K562 (cell line): ENCODE results near the gene PRELID2. TPM values are rescaled to one million over a fixed set of nuclear protein-coding genes. Genes with fewer than 3 reads are reported as not detected.

Experiments used
- ETS2 ChIP-seq: IDR thresholded peaks from 2 replicates; pipeline ENCODE4 v1.6.1; 2016; ENCODE audit warnings: borderline replicate concordance, missing genetic modification characterization, mild to moderate bottlenecking, moderate library complexity, missing compliant biosample characterization; ENCODE audit not compliant: poor library complexity, severe bottlenecking
- FOSL1 ChIP-seq: fragments of 200-800 bp; sonication (Bioruptor generic); conservative IDR thresholded peaks from 2 replicates; pipeline ENCODE4 v1.6.1; 2016; ENCODE audit warnings: missing genetic modification characterization, missing compliant biosample characterization
- HNRNPL ChIP-seq: fragments of 200-400 bp; formaldehyde crosslinking; IDR thresholded peaks from 2 replicates; pipeline ENCODE4 v1.6.1; 2017; ENCODE audit warnings: low read depth, mild to moderate bottlenecking, low read length
- KDM1A ChIP-seq, 2 experiments: fragments of 450-650 bp; IDR thresholded peaks; 2 replicates each; pipeline ENCODE4 v1.6.1; 2016; ENCODE audit warnings: mild to moderate bottlenecking in 2 of 2
- KLF16 ChIP-seq: IDR thresholded peaks from 2 replicates; pipeline ENCODE4 v1.6.1; 2016; ENCODE audit warnings: antibody characterized with exemption
- NCOA6 ChIP-seq: fragments of 450-650 bp; IDR thresholded peaks from 2 replicates; pipeline ENCODE4 v1.6.1; 2017; ENCODE audit warnings: mild to moderate bottlenecking
- SMAD2 ChIP-seq: fragments of 150-350 bp; IDR thresholded peaks from 2 replicates; pipeline ENCODE4 v1.6.1; 2014; ENCODE audit warnings: low read depth, mild to moderate bottlenecking, low read length
- TCF7L2 ChIP-seq: fragments of 150-350 bp; IDR thresholded peaks from 2 replicates; pipeline ENCODE4 v1.6.1; 2016; ENCODE audit warnings: low read depth, mild to moderate bottlenecking, low read length, moderate library complexity
- ZBTB8A ChIP-seq: fragments of 450-650 bp; IDR thresholded peaks from 2 replicates; pipeline ENCODE4 v1.6.1; 2018; ENCODE audit warnings: mild to moderate bottlenecking, moderate library complexity; ENCODE audit not compliant: partially characterized antibody
- ZNF232 ChIP-seq: sonication (generic); formaldehyde crosslinking; IDR thresholded peaks from 2 replicates; pipeline ENCODE4 v1.8.0; 2022; ENCODE audit warnings: mild to moderate bottlenecking, missing genetic modification reagents
- ZNF24 ChIP-seq: fragments of 450-650 bp; IDR thresholded peaks from 2 replicates; pipeline ENCODE4 v1.6.1; 2016
- ZNF445 ChIP-seq: fragments of 250-450 bp; sonication (Bioruptor Pico); IDR thresholded peaks from 2 replicates; pipeline ENCODE4 v1.4.0; 2020; ENCODE audit warnings: low read depth, mild to moderate bottlenecking, moderate library complexity
- polyA plus RNA-seq, 8 experiments: library from polyadenylated mRNA; depleted of rRNA in 4 of 8; stranded (reverse) in 5 of 8; unstranded in 3 of 8; fragments of >200 nt; fragmentation: Nextera tagmentation in 2 of 8; fragmentation: Illumina TruSeq in 1 of 8; extraction: Ambion mirVana in 2 of 8; extraction: Trizol in 1 of 8; gene quantifications; 2 replicates each; pipeline versions ENCODE4 v1.2.1 to v1.2.3, GENCODE V29; 2011 to 2014; ENCODE audit warnings: inconsistent platforms in 1 of 8, missing spikeins in 1 of 8
- total RNA-seq, 7 experiments: library from RNA; depleted of rRNA in 6 of 7; stranded (reverse); fragments of >200 nt in 6 of 7; fragmentation: Illumina TruSeq in 2 of 7; extraction: Trizol in 2 of 7; gene quantifications; 2 replicates each; pipeline versions ENCODE4 v1.2.1 to v1.2.3, GENCODE V29; 2011 to 2021; ENCODE audit warnings: low replicate concordance in 1 of 7
- TF ChIP-seq, protein P1 (sequence below): sonication (generic); formaldehyde crosslinking; IDR thresholded peaks from 2 replicates; pipeline ENCODE4 v1.8.0; 2022; ENCODE audit warnings: mild to moderate bottlenecking, missing genetic modification reagents
- TF ChIP-seq, protein P2 (sequence below): fragments of 450-650 bp; IDR thresholded peaks from 2 replicates; pipeline ENCODE4 v1.6.1; 2018; ENCODE audit not compliant: partially characterized antibody
- TF ChIP-seq, protein P3 (sequence below): fragments of 250-450 bp; sonication (Bioruptor Pico); IDR thresholded peaks from 2 replicates; pipeline ENCODE4 v1.5.0; 2021; ENCODE audit warnings: mild to moderate bottlenecking, moderate library complexity
- TF ChIP-seq, protein P4 (sequence below): fragments of 450-650 bp; IDR thresholded peaks from 2 replicates; pipeline ENCODE4 v1.6.1; 2017; ENCODE audit warnings: antibody characterized with exemption

PRELID2 gene
- total and polyA plus RNA-seq, 9 of the 15 experiments (the other 6 are each of a cell fraction or from before 2014, with no cell fraction given) = 6.4 to 68.2 (median 28.8) TPM

DNA sequence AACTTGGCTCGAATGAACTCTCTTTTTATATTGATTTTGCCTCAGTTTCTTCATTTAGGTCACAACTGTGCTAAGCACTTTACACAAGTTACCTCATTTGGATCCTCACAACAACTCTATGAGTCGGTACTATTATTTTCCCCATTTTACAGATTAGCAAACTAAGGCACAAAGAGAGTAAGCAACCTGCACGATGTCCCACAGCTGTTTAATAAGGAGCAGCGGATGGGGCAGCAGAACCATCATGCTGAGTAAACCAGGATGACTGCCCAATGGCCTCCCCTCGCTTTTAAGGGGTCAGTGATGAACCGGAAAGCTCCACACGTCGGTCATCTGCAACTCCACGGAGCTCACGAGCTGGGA, 607 bp downstream of the PRELID2 start (continued):
- no peak for TF ChIP-seq HNRNPL
- peak; percentile 19; the same call in 1 of the 2 replicates for TF ChIP-seq ZNF24
- no peak for TF ChIP-seq SMAD2
- TF ChIP-seq ZNF232 = no peak
- no peak for TF ChIP-seq NCOA6
- TF ChIP-seq, protein P1, sequence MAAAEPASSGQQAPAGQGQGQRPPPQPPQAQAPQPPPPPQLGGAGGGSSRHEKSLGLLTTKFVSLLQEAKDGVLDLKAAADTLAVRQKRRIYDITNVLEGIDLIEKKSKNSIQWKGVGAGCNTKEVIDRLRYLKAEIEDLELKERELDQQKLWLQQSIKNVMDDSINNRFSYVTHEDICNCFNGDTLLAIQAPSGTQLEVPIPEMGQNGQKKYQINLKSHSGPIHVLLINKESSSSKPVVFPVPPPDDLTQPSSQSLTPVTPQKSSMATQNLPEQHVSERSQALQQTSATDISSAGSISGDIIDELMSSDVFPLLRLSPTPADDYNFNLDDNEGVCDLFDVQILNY = no peak
- TF ChIP-seq FOSL1 (tag) = no peak
- TF ChIP-seq, protein P2, sequence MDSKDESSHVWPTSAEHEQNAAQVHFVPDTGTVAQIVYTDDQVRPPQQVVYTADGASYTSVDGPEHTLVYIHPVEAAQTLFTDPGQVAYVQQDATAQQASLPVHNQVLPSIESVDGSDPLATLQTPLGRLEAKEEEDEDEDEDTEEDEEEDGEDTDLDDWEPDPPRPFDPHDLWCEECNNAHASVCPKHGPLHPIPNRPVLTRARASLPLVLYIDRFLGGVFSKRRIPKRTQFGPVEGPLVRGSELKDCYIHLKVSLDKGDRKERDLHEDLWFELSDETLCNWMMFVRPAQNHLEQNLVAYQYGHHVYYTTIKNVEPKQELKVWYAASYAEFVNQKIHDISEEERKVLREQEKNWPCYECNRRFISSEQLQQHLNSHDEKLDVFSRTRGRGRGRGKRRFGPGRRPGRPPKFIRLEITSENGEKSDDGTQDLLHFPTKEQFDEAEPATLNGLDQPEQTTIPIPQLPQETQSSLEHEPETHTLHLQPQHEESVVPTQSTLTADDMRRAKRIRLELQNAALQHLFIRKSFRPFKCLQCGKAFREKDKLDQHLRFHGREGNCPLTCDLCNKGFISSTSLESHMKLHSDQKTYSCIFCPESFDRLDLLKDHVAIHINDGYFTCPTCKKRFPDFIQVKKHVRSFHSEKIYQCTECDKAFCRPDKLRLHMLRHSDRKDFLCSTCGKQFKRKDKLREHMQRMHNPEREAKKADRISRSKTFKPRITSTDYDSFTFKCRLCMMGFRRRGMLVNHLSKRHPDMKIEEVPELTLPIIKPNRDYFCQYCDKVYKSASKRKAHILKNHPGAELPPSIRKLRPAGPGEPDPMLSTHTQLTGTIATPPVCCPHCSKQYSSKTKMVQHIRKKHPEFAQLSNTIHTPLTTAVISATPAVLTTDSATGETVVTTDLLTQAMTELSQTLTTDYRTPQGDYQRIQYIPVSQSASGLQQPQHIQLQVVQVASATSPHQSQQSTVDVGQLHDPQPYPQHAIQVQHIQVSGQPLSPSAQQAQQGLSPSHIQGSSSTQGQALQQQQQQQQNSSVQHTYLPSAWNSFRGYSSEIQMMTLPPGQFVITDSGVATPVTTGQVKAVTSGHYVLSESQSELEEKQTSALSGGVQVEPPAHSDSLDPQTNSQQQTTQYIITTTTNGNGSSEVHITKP = no peak
- no peak for TF ChIP-seq KLF16
- TF ChIP-seq, protein P3, sequence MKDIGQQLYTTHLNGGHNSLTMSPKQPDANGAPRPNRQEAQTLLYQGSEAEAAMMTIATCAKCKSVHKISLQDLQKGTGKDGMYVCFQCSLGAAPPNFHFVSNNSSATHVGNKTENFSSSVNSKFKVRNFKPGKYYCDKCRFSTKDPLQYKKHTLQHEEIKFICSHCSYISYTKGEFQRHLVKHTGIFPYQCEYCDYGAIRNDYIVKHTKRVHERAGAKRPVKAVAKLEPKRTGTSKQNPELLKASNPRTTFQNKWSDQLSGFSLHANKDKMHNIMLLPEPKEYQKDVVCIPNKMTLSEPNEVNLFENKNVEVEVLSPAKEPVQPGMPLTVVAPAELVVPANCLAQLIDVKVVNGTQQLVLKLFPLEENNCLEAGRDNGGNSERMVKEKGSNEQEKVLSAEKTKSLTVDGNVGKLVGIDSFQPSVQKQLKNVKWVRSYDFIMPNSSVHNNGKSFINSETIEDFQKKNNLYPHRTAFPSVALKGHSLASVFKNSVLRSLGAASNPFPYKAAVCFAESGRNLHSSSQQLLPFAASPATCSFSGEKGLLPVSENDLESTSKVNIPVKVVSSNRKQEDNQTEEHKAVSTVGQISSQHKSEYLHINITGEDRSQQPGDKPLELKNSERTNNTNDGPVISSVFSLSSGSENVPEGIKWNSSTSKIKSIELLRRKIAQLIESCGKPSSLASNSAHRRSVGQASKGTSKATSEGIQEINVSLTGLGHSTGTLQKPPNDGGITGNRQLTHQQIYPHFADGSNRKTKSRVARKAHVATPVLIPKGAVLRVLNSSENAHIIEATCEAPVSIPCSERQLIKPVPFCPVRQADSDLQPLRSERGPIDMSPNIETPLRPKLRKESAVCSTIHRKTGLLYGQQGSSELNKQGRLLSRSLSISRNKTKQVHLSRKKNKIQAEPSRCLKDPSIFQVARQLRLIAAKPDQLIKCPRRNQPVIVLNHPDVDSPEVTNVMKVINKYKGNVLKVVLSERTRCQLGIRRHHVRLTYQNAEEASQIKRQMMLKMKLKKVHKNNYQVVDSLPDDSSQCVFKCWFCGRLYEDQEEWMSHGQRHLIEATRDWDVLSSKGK (CRISPR knock-in tag) = no peak
- TF ChIP-seq TCF7L2 = no peak
- TF ChIP-seq ZBTB8A = no peak
- no peak for TF ChIP-seq ETS2 (tag)
- TF ChIP-seq, protein P4, sequence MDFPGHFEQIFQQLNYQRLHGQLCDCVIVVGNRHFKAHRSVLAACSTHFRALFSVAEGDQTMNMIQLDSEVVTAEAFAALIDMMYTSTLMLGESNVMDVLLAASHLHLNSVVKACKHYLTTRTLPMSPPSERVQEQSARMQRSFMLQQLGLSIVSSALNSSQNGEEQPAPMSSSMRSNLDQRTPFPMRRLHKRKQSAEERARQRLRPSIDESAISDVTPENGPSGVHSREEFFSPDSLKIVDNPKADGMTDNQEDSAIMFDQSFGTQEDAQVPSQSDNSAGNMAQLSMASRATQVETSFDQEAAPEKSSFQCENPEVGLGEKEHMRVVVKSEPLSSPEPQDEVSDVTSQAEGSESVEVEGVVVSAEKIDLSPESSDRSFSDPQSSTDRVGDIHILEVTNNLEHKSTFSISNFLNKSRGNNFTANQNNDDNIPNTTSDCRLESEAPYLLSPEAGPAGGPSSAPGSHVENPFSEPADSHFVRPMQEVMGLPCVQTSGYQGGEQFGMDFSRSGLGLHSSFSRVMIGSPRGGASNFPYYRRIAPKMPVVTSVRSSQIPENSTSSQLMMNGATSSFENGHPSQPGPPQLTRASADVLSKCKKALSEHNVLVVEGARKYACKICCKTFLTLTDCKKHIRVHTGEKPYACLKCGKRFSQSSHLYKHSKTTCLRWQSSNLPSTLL = no peak
- TF ChIP-seq KDM1A (IDR thresholded peaks at IDR 0.05) = peak; percentile 91 to 95
- no peak for TF ChIP-seq ZNF445 (CRISPR knock-in tag)
